Iris pigment epithelial cell (primary cell): ENCODE data around the gene OSBPL6.
"Not testable (repeated sequence)": the region's sequence is repeated elsewhere in the genome, so short reads cannot be mapped to it uniquely, and the experiment has no call there.

ENCODE experiments used
- DNase-seq: peaks from one replicate; pipeline ENCODE4 v3.0.0-alpha.2; 2011; ENCODE audit warnings: low read depth

OSBPL6 gene

GRCh38 chr2:178401994-178402437 lies 207.7 kb downstream of the OSBPL6 start:
- DNase-seq = no peak

- DNase-seq = no peak
Measured at GRCh38 chr2:178403671-178404306, 209.5 kb downstream of the OSBPL6 start.

GRCh38 chr2:178404368-178404767 lies 210.1 kb downstream of the OSBPL6 start:
- peak; percentile 84 for DNase-seq

- DNase-seq = no peak
Measured at GRCh38 chr2:178409261-178409660, 214.9 kb downstream of the OSBPL6 start.

- DNase-seq = no peak
Measured at GRCh38 chr2:178412047-178412446, 217.7 kb downstream of the OSBPL6 start.

GRCh38 chr2:178412453-178412852 lies 218.1 kb downstream of the OSBPL6 start:
- not testable (repeated sequence) for DNase-seq

GRCh38 chr2:178413472-178414265 lies 219.4 kb downstream of the OSBPL6 start:
- peak; percentile 77 for DNase-seq

- DNase-seq = peak; percentile 97
Measured at GRCh38 chr2:178414266-178415247, 220.2 kb downstream of the OSBPL6 start.

- no peak for DNase-seq
Measured at GRCh38 chr2:178415979-178416378, 221.7 kb downstream of the OSBPL6 start.

GRCh38 chr2:178417916-178418315 lies 223.6 kb downstream of the OSBPL6 start:
- no peak for DNase-seq

GRCh38 chr2:178418426-178418825 lies 224.1 kb downstream of the OSBPL6 start:
- DNase-seq = peak; percentile 74

GRCh38 chr2:178419123-178419522 lies 224.8 kb downstream of the OSBPL6 start:
- peak; percentile 48 for DNase-seq

- no peak for DNase-seq
Measured at GRCh38 chr2:178420463-178420999, 226.2 kb downstream of the OSBPL6 start.

- DNase-seq = no peak
Measured at GRCh38 chr2:178422097-178422496, 227.8 kb downstream of the OSBPL6 start.

GRCh38 chr2:178423746-178424145 lies 229.4 kb downstream of the OSBPL6 start:
- DNase-seq = not testable (repeated sequence)

- no peak for DNase-seq
Measured at GRCh38 chr2:178425255-178425827, 231.0 kb downstream of the OSBPL6 start.

GRCh38 chr2:178426388-178426787 lies 232.1 kb downstream of the OSBPL6 start:
- peak; percentile 50 for DNase-seq

- DNase-seq = no peak
Measured at GRCh38 chr2:178427458-178427857, 233.1 kb downstream of the OSBPL6 start.

- DNase-seq = no peak
Measured at GRCh38 chr2:178428396-178428806, 234.1 kb downstream of the OSBPL6 start.

GRCh38 chr2:178429336-178429735 lies 235.0 kb downstream of the OSBPL6 start:
- DNase-seq = no peak

- DNase-seq = no peak
Measured at GRCh38 chr2:178436662-178437061, 242.3 kb downstream of the OSBPL6 start.

GRCh38 chr2:178441426-178441825 lies 247.1 kb downstream of the OSBPL6 start:
- no peak for DNase-seq
